GM12873 (cell line): ENCODE data around the gene DUS2.

ENCODE experiments used
- TF ChIP-seq, protein P1 (sequence below): IDR thresholded peaks from 2 replicates; pipeline ENCODE4 v1.5.1; 2012; ENCODE audit warnings: low read depth, mild to moderate bottlenecking, moderate library complexity, low read length, control low read depth; ENCODE audit not compliant: insufficient read depth; ENCODE audit errors: missing control alignments

DUS2 gene

GRCh38 chr16:68082629-68083238, 59.6 kb downstream of the DUS2 start:
- TF ChIP-seq, protein P1, sequence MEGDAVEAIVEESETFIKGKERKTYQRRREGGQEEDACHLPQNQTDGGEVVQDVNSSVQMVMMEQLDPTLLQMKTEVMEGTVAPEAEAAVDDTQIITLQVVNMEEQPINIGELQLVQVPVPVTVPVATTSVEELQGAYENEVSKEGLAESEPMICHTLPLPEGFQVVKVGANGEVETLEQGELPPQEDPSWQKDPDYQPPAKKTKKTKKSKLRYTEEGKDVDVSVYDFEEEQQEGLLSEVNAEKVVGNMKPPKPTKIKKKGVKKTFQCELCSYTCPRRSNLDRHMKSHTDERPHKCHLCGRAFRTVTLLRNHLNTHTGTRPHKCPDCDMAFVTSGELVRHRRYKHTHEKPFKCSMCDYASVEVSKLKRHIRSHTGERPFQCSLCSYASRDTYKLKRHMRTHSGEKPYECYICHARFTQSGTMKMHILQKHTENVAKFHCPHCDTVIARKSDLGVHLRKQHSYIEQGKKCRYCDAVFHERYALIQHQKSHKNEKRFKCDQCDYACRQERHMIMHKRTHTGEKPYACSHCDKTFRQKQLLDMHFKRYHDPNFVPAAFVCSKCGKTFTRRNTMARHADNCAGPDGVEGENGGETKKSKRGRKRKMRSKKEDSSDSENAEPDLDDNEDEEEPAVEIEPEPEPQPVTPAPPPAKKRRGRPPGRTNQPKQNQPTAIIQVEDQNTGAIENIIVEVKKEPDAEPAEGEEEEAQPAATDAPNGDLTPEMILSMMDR = no peak

GRCh38 chr16:68083239-68083781, 60.2 kb downstream of the DUS2 start:
- TF ChIP-seq, protein P1 = no peak

DNA sequence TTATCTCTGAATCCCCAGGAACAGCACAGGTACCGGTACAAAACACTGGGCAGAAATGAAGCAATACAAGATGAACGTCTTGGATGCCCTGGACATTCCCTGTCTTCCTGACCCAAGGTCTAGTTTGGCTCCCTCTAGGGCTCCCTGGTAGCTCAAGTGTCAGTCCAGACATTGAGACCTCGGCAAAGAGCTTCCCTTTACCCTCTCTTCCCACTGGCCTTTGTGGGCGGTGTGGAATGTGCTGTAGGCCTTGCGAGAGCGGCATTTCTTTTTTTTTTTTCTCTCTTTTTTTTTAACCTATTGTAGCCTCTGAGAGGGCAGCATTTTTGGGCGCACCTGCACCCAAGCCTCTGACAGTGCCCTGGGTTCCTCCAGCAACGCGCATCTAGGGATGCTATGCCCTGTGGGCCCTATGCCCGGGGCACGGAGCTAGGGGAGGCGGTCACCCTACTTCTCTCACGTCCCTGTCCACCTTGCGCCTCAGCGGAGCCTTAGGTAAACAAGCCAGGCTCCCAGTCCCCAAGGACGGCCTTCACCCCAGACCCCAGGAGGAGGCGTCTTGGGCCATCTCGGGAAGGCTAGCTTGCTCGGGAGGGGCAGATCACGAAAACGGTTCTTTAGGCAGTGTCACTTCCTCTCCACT, 60.9 kb downstream of the DUS2 start:
- TF ChIP-seq, protein P1 = no peak

- TF ChIP-seq, protein P1 = no peak
Measured at GRCh38 chr16:68084504-68085258, 61.6 kb downstream of the DUS2 start.

GRCh38 chr16:68085259-68086071, 62.4 kb downstream of the DUS2 start, which contains the start of gene NFATC3:
TSS of gene NFATC3 (plus strand) at chr16:68085370. CDS start at chr16:68085682, 312 bp downstream.
- TF ChIP-seq, protein P1 = no peak

DNA sequence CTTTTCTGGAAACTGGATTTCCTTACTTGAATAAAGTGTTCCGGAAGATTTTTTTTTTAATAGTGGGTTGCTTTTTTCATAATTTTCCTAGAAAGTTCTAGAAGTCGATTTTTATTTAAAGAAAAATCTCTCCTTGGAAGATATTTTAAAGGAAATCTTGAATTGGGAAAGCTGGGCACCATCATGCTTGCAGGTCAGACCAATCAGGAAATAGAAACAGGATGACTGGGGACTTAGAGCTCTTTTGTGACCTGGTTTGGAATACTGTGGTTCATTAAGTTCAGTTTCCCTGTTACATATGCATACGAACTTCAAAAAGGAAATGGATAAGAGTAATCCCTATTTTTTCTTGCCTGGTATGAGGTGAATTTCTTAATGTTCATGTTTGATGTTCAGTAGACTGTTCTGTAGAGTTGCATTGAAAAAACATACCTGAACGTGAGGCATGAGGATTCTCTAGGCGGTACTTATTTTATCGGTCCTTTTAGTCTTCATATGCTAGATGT, 63.3 kb downstream of the DUS2 start:
- TF ChIP-seq, protein P1 = no peak

DNA sequence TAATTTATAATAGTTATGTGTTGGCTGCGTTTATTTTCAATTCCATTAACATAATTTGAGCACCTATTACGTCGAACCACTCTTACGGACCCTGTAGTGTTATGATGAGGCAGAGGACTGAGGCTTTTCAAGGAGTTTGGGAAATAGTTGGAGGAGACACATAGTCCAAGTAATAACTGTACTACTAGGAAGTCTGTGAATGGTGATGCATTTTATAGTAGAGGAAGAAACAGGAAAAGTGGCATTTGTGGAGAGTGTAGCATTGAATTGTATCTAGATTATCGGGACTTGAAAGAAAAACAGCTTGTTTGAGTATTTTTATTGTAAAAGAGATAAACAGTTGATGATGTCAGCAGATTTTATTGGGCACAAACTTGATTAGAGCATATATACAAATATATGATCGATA, 63.8 kb downstream of the DUS2 start:
- TF ChIP-seq, protein P1 = no peak
